OCI-LY7 (cell line): ENCODE measurements around the gene XYLT1. TPM values are rescaled to one million over a fixed set of nuclear protein-coding genes. Genes with fewer than 3 reads are reported as not detected.

Experiments used
- BruUV-seq: library from RNA; stranded (reverse); fragments of 400-500 nt; replicated peaks from 2 replicates; lab custom pipeline; 2021; lab: Mats Ljungman, UMichigan
- CTCF ChIA-PET: fragments of 300-600 bp; sonication (Branson Sonifier 250); formaldehyde crosslinking; loops from one replicate; lab custom pipeline; 2022; ENCODE audit warnings: antibody characterized with exemption; ENCODE audit not compliant: unreplicated experiment; lab: Charles Lee
- POLR2A ChIA-PET: fragments of 300-600 bp; sonication (Branson Sonifier 250); formaldehyde crosslinking; loops from one replicate; lab custom pipeline; 2022; ENCODE audit warnings: antibody characterized with exemption; lab: Charles Lee
- DNase-seq: peaks from one replicate; pipeline ENCODE4 v3.0.0-alpha.2; 2015; ENCODE audit warnings: low spot score
- H2AFZ ChIP-seq: fragments of 200-600 bp; sonication (generic), shearing (Covaris generic); 2 replicates; pipeline ENCODE4 v1.6.1; 2014; ENCODE audit warnings: mild to moderate bottlenecking, antibody characterized with exemption, low read length, moderate library complexity
- H3K27ac ChIP-seq: fragments of 200-600 bp; sonication (generic); 2 replicates; pipeline ENCODE4 v1.5.1; 2014; ENCODE audit warnings: mixed run types, low read depth, mild to moderate bottlenecking, moderate library complexity, low read length, inconsistent platforms; ENCODE audit not compliant: poor library complexity, severe bottlenecking
- H3K36me3 ChIP-seq: fragments of 200-600 bp; sonication (generic); 2 replicates; pipeline ENCODE4 v1.6.1; 2014; ENCODE audit warnings: mild to moderate bottlenecking, antibody characterized with exemption, low read length, moderate library complexity, mixed read lengths; ENCODE audit not compliant: insufficient read depth
- H3K4me1 ChIP-seq: fragments of 200-600 bp; sonication (generic); 2 replicates; pipeline ENCODE4 v1.5.1; 2014; ENCODE audit warnings: mild to moderate bottlenecking, low read length; ENCODE audit not compliant: insufficient read depth, poor library complexity, severe bottlenecking
- H3K4me2 ChIP-seq: fragments of 200-600 bp; sonication (generic); 2 replicates; pipeline ENCODE4 v1.6.1; 2014; ENCODE audit warnings: mild to moderate bottlenecking, low read length
- H3K4me3 ChIP-seq: fragments of 200-600 bp; sonication (generic); 2 replicates; pipeline ENCODE4 v1.5.1; 2014; ENCODE audit warnings: mild to moderate bottlenecking, low read depth, low read length; ENCODE audit not compliant: poor library complexity, severe bottlenecking
- H3K79me2 ChIP-seq: fragments of 200-600 bp; sonication (generic); 2 replicates; pipeline ENCODE4 v1.6.1; 2016; ENCODE audit warnings: low read depth, mild to moderate bottlenecking, low read length, moderate library complexity, mixed read lengths; ENCODE audit not compliant: insufficient read depth
- H3K9me2 ChIP-seq: fragments of 200-600 bp; sonication (generic); 2 replicates; pipeline ENCODE4 v1.6.1; 2016; ENCODE audit warnings: mild to moderate bottlenecking, low read length, mixed read lengths; ENCODE audit not compliant: insufficient read depth
- H3K9me3 ChIP-seq: fragments of 200-600 bp; sonication (generic); 2 replicates; pipeline ENCODE4 v1.6.1; 2014; ENCODE audit warnings: mild to moderate bottlenecking, mixed run types, low read length, mixed read lengths
- H4K20me1 ChIP-seq: fragments of 200-600 bp; sonication (generic); 2 replicates; pipeline ENCODE4 v1.6.1; 2014; ENCODE audit warnings: mild to moderate bottlenecking, antibody characterized with exemption, low read length, moderate library complexity, mixed read lengths; ENCODE audit not compliant: insufficient read depth
- EZH2phosphoT487 ChIP-seq: fragments of 200-600 bp; sonication (generic); IDR thresholded peaks from 2 replicates; pipeline ENCODE4 v1.6.1; 2018; ENCODE audit warnings: low read depth, borderline replicate concordance, mild to moderate bottlenecking, mixed run types, antibody characterized with exemption, low read length, moderate library complexity, mixed read lengths
- intact Hi-C: fragments of 100-400 bp; cut with micrococcal nuclease; formaldehyde crosslinking; loops from one replicate; pipeline ENCODE4 v1.10.0; 2022; ENCODE audit not compliant: unreplicated experiment
- total RNA-seq, 2 experiments: library from RNA; depleted of rRNA in 1 of 2; stranded (reverse); fragments of >200 nt in 1 of 2; shearing (Covaris generic) in 1 of 2; gene quantifications; 2 replicates each; pipeline ENCODE4 v1.2.3, GENCODE V29; 2014 to 2022
- TF ChIP-seq, protein P1 (sequence below): fragments of 200-600 bp; sonication (generic); conservative IDR thresholded peaks from 2 replicates; pipeline ENCODE4 v1.5.1; 2014; ENCODE audit warnings: mild to moderate bottlenecking, antibody characterized with exemption, low read length, moderate library complexity, mixed read lengths

Gene XYLT1
- total RNA-seq, 2 experiments from 2014 or later: 36.3 to 50.0 TPM

GRCh38 chr16:17103216-17103615, 367.5 kb downstream of the XYLT1 start:
- no peak overlapping the region for H3K4me2 ChIP-seq
- DNase-seq: no peak
- H3K9me2 ChIP-seq: no peaks in the 10 kb centered on the region
- no peaks in the 10 kb centered on the region for H3K36me3 ChIP-seq
- H3K27ac ChIP-seq: no peak overlapping the region
- ChIA-PET POLR2A (no interaction called here), CTCF (no interaction called here)
- no peaks in the 10 kb centered on the region for H3K9me3 ChIP-seq
- H3K79me2 ChIP-seq: no peaks in the 10 kb centered on the region
- no peak overlapping the region for H2AFZ ChIP-seq
- no peaks in the 10 kb centered on the region for H3K4me1 ChIP-seq
- H3K4me3 ChIP-seq: no peak overlapping the region
- intact Hi-C loops: no loop called here
- no TSS peak for BruUV-seq
- no peaks in the 10 kb centered on the region for H4K20me1 ChIP-seq
- TF ChIP-seq, protein P1, sequence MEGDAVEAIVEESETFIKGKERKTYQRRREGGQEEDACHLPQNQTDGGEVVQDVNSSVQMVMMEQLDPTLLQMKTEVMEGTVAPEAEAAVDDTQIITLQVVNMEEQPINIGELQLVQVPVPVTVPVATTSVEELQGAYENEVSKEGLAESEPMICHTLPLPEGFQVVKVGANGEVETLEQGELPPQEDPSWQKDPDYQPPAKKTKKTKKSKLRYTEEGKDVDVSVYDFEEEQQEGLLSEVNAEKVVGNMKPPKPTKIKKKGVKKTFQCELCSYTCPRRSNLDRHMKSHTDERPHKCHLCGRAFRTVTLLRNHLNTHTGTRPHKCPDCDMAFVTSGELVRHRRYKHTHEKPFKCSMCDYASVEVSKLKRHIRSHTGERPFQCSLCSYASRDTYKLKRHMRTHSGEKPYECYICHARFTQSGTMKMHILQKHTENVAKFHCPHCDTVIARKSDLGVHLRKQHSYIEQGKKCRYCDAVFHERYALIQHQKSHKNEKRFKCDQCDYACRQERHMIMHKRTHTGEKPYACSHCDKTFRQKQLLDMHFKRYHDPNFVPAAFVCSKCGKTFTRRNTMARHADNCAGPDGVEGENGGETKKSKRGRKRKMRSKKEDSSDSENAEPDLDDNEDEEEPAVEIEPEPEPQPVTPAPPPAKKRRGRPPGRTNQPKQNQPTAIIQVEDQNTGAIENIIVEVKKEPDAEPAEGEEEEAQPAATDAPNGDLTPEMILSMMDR: no peak
- TF ChIP-seq EZH2phosphoT487: no peak

DNA sequence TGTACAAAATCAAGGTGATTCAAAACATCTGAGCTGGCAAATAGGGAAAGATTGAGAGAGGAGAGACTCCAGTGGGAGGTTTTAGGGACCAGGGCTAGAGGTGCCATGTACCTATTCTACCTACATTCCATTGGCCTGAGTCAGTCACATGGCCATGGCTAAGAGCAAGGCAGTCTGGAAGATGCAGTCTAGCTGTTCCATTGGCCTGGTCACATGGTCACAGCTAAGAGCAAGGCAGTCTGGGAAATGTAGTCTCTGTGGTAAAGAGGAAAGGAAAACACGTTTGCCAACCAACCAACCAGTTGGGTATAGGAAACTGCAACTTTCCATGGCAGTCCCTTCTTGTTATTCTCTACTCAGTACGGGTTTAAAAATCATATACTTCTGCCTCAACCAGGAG, 369.1 kb downstream of the XYLT1 start:
- Histone ChIP-seq H4K20me1 (no peaks in the 10 kb centered on the region), H3K27ac (no peak overlapping the region), H3K36me3 (no peaks in the 10 kb centered on the region), H2AFZ (no peak overlapping the region), H3K9me2 (no peaks in the 10 kb centered on the region), H3K4me1 (no peaks in the 10 kb centered on the region), H3K9me3 (no peaks in the 10 kb centered on the region), H3K4me3 (no peak overlapping the region), H3K79me2 (no peaks in the 10 kb centered on the region), H3K4me2 (no peak overlapping the region)
- no TSS peak for BruUV-seq
- intact Hi-C loops: no loop called here
- ChIA-PET CTCF (no interaction called here), POLR2A (no interaction called here)
- peak; percentile 40 for DNase-seq
- TF ChIP-seq, protein P1: no peak
- TF ChIP-seq EZH2phosphoT487: no peak

DNA sequence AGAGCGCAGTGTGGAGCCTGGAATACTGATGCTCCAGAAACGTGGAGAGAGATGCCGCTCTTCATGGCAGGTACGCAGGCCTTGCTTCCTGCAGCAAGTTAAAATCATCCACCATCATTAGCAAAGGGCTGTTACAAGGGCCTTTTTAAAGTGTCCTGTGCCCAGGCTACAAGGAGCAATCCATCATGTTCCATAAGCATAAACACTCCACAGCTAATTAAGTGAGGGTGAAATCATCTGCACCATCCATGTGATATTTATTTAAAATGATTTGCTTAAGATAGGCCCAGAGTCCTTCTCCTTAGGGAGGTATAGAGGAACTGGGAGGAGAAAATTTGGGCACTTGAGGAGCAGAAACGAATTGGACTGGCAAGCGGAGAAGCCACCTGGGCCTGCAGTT, 372.1 kb downstream of the XYLT1 start:
- H3K4me3 ChIP-seq: no peak overlapping the region
- no peaks in the 10 kb centered on the region for H3K9me3 ChIP-seq
- no peaks in the 10 kb centered on the region for H4K20me1 ChIP-seq
- CTCF ChIA-PET: no interaction called here
- no peaks in the 10 kb centered on the region for H3K9me2 ChIP-seq
- TF ChIP-seq EZH2phosphoT487: no peak
- H3K4me2 ChIP-seq: no peak overlapping the region
- intact Hi-C loops: no loop called here
- no peaks in the 10 kb centered on the region for H3K4me1 ChIP-seq
- no peak overlapping the region for H2AFZ ChIP-seq
- no peaks in the 10 kb centered on the region for H3K79me2 ChIP-seq
- BruUV-seq: no TSS peak
- DNase-seq: no peak
- POLR2A ChIA-PET: no interaction called here
- no peak overlapping the region for H3K27ac ChIP-seq
- H3K36me3 ChIP-seq: no peaks in the 10 kb centered on the region
